Measurements from ENCODE around the gene EYA4. TPM values are rescaled to one million over a fixed set of nuclear protein-coding genes. Genes with fewer than 3 reads are reported as not detected.

EYA4 gene
- total RNA-seq, 1 experiment from 2014 or later = not detected

DNA sequence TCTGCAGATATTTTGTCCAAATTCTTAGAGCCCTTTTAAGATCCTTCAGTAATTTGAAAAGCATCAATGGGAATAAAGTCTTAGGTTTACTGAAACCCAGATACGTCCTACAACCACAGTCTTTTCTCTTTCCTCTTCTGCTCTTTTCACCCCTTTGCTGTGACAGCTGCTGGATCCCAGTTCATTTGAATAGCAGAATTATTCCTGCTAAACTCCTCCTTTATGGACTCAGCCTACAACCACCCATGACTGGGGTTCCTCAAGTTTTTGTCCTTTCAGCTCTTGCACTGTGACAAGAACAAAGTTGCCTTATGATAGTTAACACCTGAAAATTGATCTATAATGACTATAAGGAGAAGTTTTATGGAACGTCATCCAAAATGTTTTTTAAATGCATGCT lies 237.5 kb downstream of the EYA4 start:
- POLR2A ChIA-PET = no interaction called here

DNA sequence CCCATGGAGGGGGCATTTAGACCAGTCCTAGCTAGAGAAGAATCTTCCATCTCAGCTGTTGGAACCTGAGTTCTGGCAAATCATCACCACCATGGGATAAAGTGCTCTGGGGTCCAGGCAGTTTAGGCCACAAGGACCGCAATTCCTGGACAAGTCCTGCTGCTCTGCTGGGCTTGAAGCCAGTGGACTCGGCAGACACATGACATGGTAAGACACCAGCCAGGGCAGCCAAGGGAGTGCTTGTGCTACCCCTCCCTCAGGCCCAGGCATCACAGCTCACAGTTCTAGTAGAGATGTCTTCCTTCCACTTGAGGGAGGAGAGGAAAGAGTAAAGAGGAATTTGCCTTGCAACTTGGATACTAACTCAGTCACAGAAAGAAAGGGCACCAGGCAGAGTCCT lies 246.0 kb downstream of the EYA4 start:
- ATAC-seq = no peak
- Histone ChIP-seq H3K36me3 (ENCODE audit: control insufficient read depth, insufficient read depth, low read length) (no peaks in the 10 kb centered on the region), H3K4me3 (ENCODE audit: low read depth in 2 of 2, low read length in 2 of 2) (no peak overlapping the region), H3K27me3 (ENCODE audit: control insufficient read depth, insufficient read depth, low read length) (no peaks in the 10 kb centered on the region), H3K9me3 (ENCODE audit: control insufficient read depth, insufficient read depth, low read depth, low read length) (no peaks in the 10 kb centered on the region), H3K4me1 (ENCODE audit: control insufficient read depth, insufficient read depth, low read length) (no peaks in the 10 kb centered on the region), H3K27ac (ENCODE audit: low read length) (no peak overlapping the region)
- ChIA-PET CTCF (no interaction called here), POLR2A (no interaction called here)
- no peak for TF ChIP-seq SIN3A (IDR thresholded peaks at IDR 0.05; ENCODE audit: borderline replicate concordance, insufficient read depth, low read depth, low read length)
- TF ChIP-seq POLR2AphosphoS5 (IDR thresholded peaks at IDR 0.05; ENCODE audit: low read depth, low read length) = no peak
- no peak for TF ChIP-seq TCF7L2 (IDR thresholded peaks at IDR 0.05; ENCODE audit: low read depth, low read length)
- TF ChIP-seq, protein P1, sequence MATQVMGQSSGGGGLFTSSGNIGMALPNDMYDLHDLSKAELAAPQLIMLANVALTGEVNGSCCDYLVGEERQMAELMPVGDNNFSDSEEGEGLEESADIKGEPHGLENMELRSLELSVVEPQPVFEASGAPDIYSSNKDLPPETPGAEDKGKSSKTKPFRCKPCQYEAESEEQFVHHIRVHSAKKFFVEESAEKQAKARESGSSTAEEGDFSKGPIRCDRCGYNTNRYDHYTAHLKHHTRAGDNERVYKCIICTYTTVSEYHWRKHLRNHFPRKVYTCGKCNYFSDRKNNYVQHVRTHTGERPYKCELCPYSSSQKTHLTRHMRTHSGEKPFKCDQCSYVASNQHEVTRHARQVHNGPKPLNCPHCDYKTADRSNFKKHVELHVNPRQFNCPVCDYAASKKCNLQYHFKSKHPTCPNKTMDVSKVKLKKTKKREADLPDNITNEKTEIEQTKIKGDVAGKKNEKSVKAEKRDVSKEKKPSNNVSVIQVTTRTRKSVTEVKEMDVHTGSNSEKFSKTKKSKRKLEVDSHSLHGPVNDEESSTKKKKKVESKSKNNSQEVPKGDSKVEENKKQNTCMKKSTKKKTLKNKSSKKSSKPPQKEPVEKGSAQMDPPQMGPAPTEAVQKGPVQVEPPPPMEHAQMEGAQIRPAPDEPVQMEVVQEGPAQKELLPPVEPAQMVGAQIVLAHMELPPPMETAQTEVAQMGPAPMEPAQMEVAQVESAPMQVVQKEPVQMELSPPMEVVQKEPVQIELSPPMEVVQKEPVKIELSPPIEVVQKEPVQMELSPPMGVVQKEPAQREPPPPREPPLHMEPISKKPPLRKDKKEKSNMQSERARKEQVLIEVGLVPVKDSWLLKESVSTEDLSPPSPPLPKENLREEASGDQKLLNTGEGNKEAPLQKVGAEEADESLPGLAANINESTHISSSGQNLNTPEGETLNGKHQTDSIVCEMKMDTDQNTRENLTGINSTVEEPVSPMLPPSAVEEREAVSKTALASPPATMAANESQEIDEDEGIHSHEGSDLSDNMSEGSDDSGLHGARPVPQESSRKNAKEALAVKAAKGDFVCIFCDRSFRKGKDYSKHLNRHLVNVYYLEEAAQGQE (IDR thresholded peaks at IDR 0.05; ENCODE audit: insufficient read depth in 1 of 2, low read depth in 2 of 2, low read length in 1 of 2) = no peak
- TF ChIP-seq, protein P2, sequence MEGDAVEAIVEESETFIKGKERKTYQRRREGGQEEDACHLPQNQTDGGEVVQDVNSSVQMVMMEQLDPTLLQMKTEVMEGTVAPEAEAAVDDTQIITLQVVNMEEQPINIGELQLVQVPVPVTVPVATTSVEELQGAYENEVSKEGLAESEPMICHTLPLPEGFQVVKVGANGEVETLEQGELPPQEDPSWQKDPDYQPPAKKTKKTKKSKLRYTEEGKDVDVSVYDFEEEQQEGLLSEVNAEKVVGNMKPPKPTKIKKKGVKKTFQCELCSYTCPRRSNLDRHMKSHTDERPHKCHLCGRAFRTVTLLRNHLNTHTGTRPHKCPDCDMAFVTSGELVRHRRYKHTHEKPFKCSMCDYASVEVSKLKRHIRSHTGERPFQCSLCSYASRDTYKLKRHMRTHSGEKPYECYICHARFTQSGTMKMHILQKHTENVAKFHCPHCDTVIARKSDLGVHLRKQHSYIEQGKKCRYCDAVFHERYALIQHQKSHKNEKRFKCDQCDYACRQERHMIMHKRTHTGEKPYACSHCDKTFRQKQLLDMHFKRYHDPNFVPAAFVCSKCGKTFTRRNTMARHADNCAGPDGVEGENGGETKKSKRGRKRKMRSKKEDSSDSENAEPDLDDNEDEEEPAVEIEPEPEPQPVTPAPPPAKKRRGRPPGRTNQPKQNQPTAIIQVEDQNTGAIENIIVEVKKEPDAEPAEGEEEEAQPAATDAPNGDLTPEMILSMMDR (IDR thresholded peaks at IDR 0.05) = no peak
- no peak for DNase-seq (ENCODE audit: low read depth, low spot score)
- intact Hi-C loops (cut with micrococcal nuclease; ENCODE audit: unreplicated experiment) = no loop called here
- in situ Hi-C loops (cut with HindIII; ENCODE audit: low pct_unique_long_range_greater_than_20kb, low sequenced_read_pairs) = no loop called here
- BruUV-seq (replicated peaks) = no TSS peak

More for the DNA sequence above, 237.5 kb downstream of the EYA4 start:
- CTCF ChIA-PET = no interaction called here
- no peak overlapping the region for H3K27ac ChIP-seq (ENCODE audit: low read length)
- no peaks in the 10 kb centered on the region for H3K27me3 ChIP-seq (ENCODE audit: control insufficient read depth, insufficient read depth, low read length)
- H3K4me3 ChIP-seq (ENCODE audit: low read depth in 2 of 2, low read length in 2 of 2) = no peak overlapping the region
- TF ChIP-seq, protein P2 (IDR thresholded peaks at IDR 0.05) = no peak
- TF ChIP-seq, protein P1 (IDR thresholded peaks at IDR 0.05; ENCODE audit: insufficient read depth in 1 of 2, low read depth in 2 of 2, low read length in 1 of 2) = no peak
- TF ChIP-seq TCF7L2 (IDR thresholded peaks at IDR 0.05; ENCODE audit: low read depth, low read length) (no peak), SIN3A (IDR thresholded peaks at IDR 0.05; ENCODE audit: borderline replicate concordance, insufficient read depth, low read depth, low read length) (no peak), POLR2AphosphoS5 (IDR thresholded peaks at IDR 0.05; ENCODE audit: low read depth, low read length) (no peak)
- no TSS peak for BruUV-seq (replicated peaks)
- intact Hi-C loops (cut with micrococcal nuclease; ENCODE audit: unreplicated experiment) (no loop called here), in situ Hi-C loops (cut with HindIII; ENCODE audit: low pct_unique_long_range_greater_than_20kb, low sequenced_read_pairs) (no loop called here)
- H3K36me3 ChIP-seq (ENCODE audit: control insufficient read depth, insufficient read depth, low read length) = no peaks in the 10 kb centered on the region
- ATAC-seq (no peak), DNase-seq (ENCODE audit: low read depth, low spot score) (no peak)
- H3K4me1 ChIP-seq (ENCODE audit: control insufficient read depth, insufficient read depth, low read length) = no peaks in the 10 kb centered on the region
- no peaks in the 10 kb centered on the region for H3K9me3 ChIP-seq (ENCODE audit: control insufficient read depth, insufficient read depth, low read depth, low read length)

All from Panc1 (cell line).